Body of pancreas (tissue), 4 donors: ENCODE measurements around the gene RNF112. TPM values are rescaled to one million over a fixed set of nuclear protein-coding genes. Genes with fewer than 3 reads are reported as not detected.

Source experiments
- ATAC-seq: fragments of 150-250 bp; one replicate; pipeline ENCODE4 v1.9.1; 2016
- DNase-seq, 4 donors: peaks; one replicate each; pipeline ENCODE4 v3.0.0-alpha.2; 2019
- H3K27ac ChIP-seq, 4 donors: fragments of 200-600 bp; sonication (generic); 1 replicate in 3 of 4; 2 replicates in 1 of 4; pipeline versions ENCODE4 v1.5.1 to v1.6.1; 2016 to 2019; ENCODE audit warnings: mild to moderate bottlenecking in 1 of 4, mixed read lengths in 1 of 4, moderate library complexity in 1 of 4
- H3K27me3 ChIP-seq, 2 donors: fragments of 200-600 bp; sonication (generic); one replicate each; pipeline ENCODE4 v1.6.0; 2016; ENCODE audit warnings: mild to moderate bottlenecking in 1 of 2
- H3K36me3 ChIP-seq, 2 donors: fragments of 200-600 bp; sonication (generic); replicated peaks in 1 of 2; 2 replicates each; pipeline ENCODE4 v1.5.1; 2016; ENCODE audit warnings: low read depth in 2 of 2; ENCODE audit not compliant: insufficient read depth in 1 of 2
- H3K4me1 ChIP-seq: fragments of 200-600 bp; sonication (generic); one replicate; pipeline ENCODE4 v1.6.0; 2016
- H3K4me3 ChIP-seq, 2 donors: fragments of 200-600 bp; sonication (generic); 1 replicate in 1 of 2; 2 replicates in 1 of 2; pipeline ENCODE4 v1.5.1; 2016 to 2019
- H3K9me3 ChIP-seq, 3 donors: fragments of 200-600 bp; sonication (generic); 1 replicate in 2 of 3; 2 replicates in 1 of 3; pipeline ENCODE4 v1.5.1; 2016
- CTCF ChIP-seq, 7 experiments: fragments of 450-650 bp in 4 of 7; fragments of 200-600 bp in 3 of 7; sonication (generic) in 3 of 7; IDR thresholded peaks; one replicate each; pipeline ENCODE4 v1.5.1; 2016 to 2019; ENCODE audit warnings: antibody characterized with exemption in 7 of 7
- POLR2A ChIP-seq, 3 donors: fragments of 450-650 bp; IDR thresholded peaks; one replicate each; pipeline ENCODE4 v1.6.1; 2016; ENCODE audit warnings: antibody characterized with exemption in 3 of 3, mild to moderate bottlenecking in 2 of 3
- WGBS, 2 donors: methylation state at CpG; one replicate each; pipeline ENCODE4 v1.1.5; 2017; 5-methylcytosine and 5-hydroxymethylcytosine counted together
- intact Hi-C: fragments of 100-400 bp; cut with DNase I; formaldehyde crosslinking; loops from one replicate; pipeline ENCODE4 v1.15.1; 2023
- total RNA-seq, 2 donors: library from RNA; depleted of rRNA; stranded (reverse); fragments of >200 nt; gene quantifications; one replicate each; pipeline ENCODE4 v1.1.0, GENCODE V29; 2016

The RNF112 gene
- total RNA-seq, 2 donors from 2014 or later = 0.52 to 5.9 TPM

- no peaks in the 10 kb centered on the region for H3K36me3 ChIP-seq
- no peaks in the 10 kb centered on the region for H3K27me3 ChIP-seq
- TF ChIP-seq CTCF (IDR thresholded peaks at IDR 0.05) = no peak
- TF ChIP-seq POLR2A (IDR thresholded peaks at IDR 0.05) = no peak
- no peaks in the 10 kb centered on the region for H3K9me3 ChIP-seq
- H3K27ac ChIP-seq = no peak overlapping the region
- ATAC-seq (no peak), DNase-seq (no peak)
- peaks cover 15% of the 10 kb centered on the region for H3K4me1 ChIP-seq
- H3K4me3 ChIP-seq = no peak overlapping the region
- intact Hi-C loops = no loop called here
- WGBS, 2 donors = 64 to 82% methylated on average over 1 of the region's 1 CpG
These were observed 8.9 kb upstream of the RNF112 start for GRCh38 chr17:19402171-19402570.

GRCh38 chr17:19403021-19403420, 8.0 kb upstream of the RNF112 start:
- intact Hi-C loops = no loop called here
- ATAC-seq = no peak

GRCh38 chr17:19404264-19404663, 6.8 kb upstream of the RNF112 start:
- WGBS, 2 donors = 47 to 61% methylated on average over 1 of the region's 1 CpG
- Histone ChIP-seq H3K27me3 (no peaks in the 10 kb centered on the region), H3K36me3 (no peaks in the 10 kb centered on the region), H3K4me1 (no peaks in the 10 kb centered on the region), H3K27ac (no peak overlapping the region), H3K9me3 (no peaks in the 10 kb centered on the region), H3K4me3 (no peak overlapping the region)
- ATAC-seq = no peak
- TF ChIP-seq POLR2A (IDR thresholded peaks at IDR 0.05) (no peak), CTCF (IDR thresholded peaks at IDR 0.05) (no peak)
- intact Hi-C loops = no loop called here
- DNase-seq = no peak

More at GRCh38 chr17:19403021-19403420, 8.0 kb upstream of the RNF112 start:
- no peak overlapping the region for H3K27ac ChIP-seq
- H3K36me3 ChIP-seq = no peaks in the 10 kb centered on the region
- 85 to 89% methylated on average over 4 of the region's 4 CpGs for WGBS, 2 donors
- H3K9me3 ChIP-seq = no peaks in the 10 kb centered on the region
- no peak overlapping the region for H3K4me3 ChIP-seq
- peaks cover 8% of the 10 kb centered on the region for H3K4me1 ChIP-seq
- no peak for DNase-seq
- TF ChIP-seq POLR2A (IDR thresholded peaks at IDR 0.05) (no peak), CTCF (IDR thresholded peaks at IDR 0.05) (no peak)
- no peaks in the 10 kb centered on the region for H3K27me3 ChIP-seq

GRCh38 chr17:19405114-19405513, 5.9 kb upstream of the RNF112 start:
- ATAC-seq = no peak
- 80 to 84% methylated on average over 5 of the region's 5 CpGs for WGBS, 2 donors
- Histone ChIP-seq H3K9me3 (no peaks in the 10 kb centered on the region), H3K27ac (no peak overlapping the region), H3K4me3 (no peak overlapping the region), H3K36me3 (no peaks in the 10 kb centered on the region), H3K4me1 (no peaks in the 10 kb centered on the region), H3K27me3 (no peaks in the 10 kb centered on the region)
- intact Hi-C loops = no loop called here
- DNase-seq = no peak
- TF ChIP-seq CTCF (IDR thresholded peaks at IDR 0.05) = no peak
- no peak for TF ChIP-seq POLR2A (IDR thresholded peaks at IDR 0.05)

GRCh38 chr17:19407601-19408345, 3.3 kb upstream of the RNF112 start:
- Histone ChIP-seq H3K36me3 (no peaks in the 10 kb centered on the region), H3K27ac (no peak overlapping the region), H3K4me3 (no peak overlapping the region), H3K4me1 (no peaks in the 10 kb centered on the region), H3K9me3 (no peaks in the 10 kb centered on the region), H3K27me3 (no peaks in the 10 kb centered on the region)
- WGBS, 2 donors = 94 to 97% methylated on average over 5 to 10 of the region's 10 CpGs
- ATAC-seq = no peak
- intact Hi-C loops = no loop called here
- no peak for DNase-seq
- no peak for TF ChIP-seq CTCF (IDR thresholded peaks at IDR 0.05)
- TF ChIP-seq POLR2A (IDR thresholded peaks at IDR 0.05) = no peak
